Measurements from ENCODE around the gene GPR156.

DNA sequence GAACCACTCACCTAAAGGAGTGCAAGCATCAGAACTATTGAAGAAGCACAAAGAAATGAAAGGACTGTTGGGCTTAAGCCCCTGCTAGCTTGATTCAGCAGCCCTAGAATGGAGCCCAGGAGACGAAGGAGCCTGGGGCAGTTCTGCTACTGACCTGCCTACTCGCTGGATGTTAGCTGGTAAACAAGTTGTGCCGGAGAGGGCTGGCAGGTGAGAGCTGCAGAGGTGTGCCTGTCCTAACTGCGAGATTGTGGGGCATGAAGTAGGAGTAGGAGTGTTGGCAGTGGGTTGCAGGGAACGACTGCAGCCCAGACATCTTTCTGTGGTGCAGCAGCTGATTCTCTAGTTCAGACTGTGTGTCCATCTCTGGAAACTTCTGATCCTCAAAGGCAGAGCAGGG lies 115.6 kb downstream of the GPR156 start:
- TF ChIP-seq, protein P1, sequence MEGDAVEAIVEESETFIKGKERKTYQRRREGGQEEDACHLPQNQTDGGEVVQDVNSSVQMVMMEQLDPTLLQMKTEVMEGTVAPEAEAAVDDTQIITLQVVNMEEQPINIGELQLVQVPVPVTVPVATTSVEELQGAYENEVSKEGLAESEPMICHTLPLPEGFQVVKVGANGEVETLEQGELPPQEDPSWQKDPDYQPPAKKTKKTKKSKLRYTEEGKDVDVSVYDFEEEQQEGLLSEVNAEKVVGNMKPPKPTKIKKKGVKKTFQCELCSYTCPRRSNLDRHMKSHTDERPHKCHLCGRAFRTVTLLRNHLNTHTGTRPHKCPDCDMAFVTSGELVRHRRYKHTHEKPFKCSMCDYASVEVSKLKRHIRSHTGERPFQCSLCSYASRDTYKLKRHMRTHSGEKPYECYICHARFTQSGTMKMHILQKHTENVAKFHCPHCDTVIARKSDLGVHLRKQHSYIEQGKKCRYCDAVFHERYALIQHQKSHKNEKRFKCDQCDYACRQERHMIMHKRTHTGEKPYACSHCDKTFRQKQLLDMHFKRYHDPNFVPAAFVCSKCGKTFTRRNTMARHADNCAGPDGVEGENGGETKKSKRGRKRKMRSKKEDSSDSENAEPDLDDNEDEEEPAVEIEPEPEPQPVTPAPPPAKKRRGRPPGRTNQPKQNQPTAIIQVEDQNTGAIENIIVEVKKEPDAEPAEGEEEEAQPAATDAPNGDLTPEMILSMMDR (IDR thresholded peaks at IDR 0.05), result no peak
- TF ChIP-seq, protein P2, sequence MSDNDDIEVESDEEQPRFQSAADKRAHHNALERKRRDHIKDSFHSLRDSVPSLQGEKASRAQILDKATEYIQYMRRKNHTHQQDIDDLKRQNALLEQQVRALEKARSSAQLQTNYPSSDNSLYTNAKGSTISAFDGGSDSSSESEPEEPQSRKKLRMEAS (IDR thresholded peaks at IDR 0.05; ENCODE audit: low read depth), result no peak
- TF ChIP-seq RXRA (IDR thresholded peaks at IDR 0.05; ENCODE audit: borderline replicate concordance, low read depth) (no peak), POLR2AphosphoS5 (IDR thresholded peaks at IDR 0.05; ENCODE audit: low read depth, low read length) (no peak), TAF1 (IDR thresholded peaks at IDR 0.05; ENCODE audit: borderline replicate concordance, low read depth, low read length) (no peak), SMC3 (IDR thresholded peaks at IDR 0.05; ENCODE audit: low read depth, low read length) (no peak), FOXM1 (IDR thresholded peaks at IDR 0.05; ENCODE audit: low read depth) (no peak), JUND (IDR thresholded peaks at IDR 0.05) (no peak), MXI1 (IDR thresholded peaks at IDR 0.05; ENCODE audit: low read depth, low read length) (no peak)
- TF ChIP-seq, protein P3, sequence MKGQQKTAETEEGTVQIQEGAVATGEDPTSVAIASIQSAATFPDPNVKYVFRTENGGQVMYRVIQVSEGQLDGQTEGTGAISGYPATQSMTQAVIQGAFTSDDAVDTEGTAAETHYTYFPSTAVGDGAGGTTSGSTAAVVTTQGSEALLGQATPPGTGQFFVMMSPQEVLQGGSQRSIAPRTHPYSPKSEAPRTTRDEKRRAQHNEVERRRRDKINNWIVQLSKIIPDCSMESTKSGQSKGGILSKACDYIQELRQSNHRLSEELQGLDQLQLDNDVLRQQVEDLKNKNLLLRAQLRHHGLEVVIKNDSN (IDR thresholded peaks at IDR 0.05; ENCODE audit: borderline replicate concordance, low read depth), result no peak
- TF ChIP-seq, protein P4, sequence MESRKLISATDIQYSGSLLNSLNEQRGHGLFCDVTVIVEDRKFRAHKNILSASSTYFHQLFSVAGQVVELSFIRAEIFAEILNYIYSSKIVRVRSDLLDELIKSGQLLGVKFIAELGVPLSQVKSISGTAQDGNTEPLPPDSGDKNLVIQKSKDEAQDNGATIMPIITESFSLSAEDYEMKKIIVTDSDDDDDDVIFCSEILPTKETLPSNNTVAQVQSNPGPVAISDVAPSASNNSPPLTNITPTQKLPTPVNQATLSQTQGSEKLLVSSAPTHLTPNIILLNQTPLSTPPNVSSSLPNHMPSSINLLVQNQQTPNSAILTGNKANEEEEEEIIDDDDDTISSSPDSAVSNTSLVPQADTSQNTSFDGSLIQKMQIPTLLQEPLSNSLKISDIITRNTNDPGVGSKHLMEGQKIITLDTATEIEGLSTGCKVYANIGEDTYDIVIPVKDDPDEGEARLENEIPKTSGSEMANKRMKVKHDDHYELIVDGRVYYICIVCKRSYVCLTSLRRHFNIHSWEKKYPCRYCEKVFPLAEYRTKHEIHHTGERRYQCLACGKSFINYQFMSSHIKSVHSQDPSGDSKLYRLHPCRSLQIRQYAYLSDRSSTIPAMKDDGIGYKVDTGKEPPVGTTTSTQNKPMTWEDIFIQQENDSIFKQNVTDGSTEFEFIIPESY (IDR thresholded peaks at IDR 0.05; ENCODE audit: borderline replicate concordance, low read depth), result no peak
- TF ChIP-seq, protein P5, sequence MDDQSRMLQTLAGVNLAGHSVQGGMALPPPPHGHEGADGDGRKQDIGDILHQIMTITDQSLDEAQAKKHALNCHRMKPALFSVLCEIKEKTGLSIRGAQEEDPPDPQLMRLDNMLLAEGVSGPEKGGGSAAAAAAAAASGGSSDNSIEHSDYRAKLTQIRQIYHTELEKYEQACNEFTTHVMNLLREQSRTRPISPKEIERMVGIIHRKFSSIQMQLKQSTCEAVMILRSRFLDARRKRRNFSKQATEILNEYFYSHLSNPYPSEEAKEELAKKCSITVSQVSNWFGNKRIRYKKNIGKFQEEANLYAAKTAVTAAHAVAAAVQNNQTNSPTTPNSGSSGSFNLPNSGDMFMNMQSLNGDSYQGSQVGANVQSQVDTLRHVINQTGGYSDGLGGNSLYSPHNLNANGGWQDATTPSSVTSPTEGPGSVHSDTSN (IDR thresholded peaks at IDR 0.05), result no peak
